ENCODE results near the gene SHD. TPM values are rescaled to one million over a fixed set of nuclear protein-coding genes. Genes with fewer than 3 reads are reported as not detected.
A peak's percentile ranks its signal among the peaks of the same experiment; 100 is the strongest.

SHD gene
- total RNA-seq, 2 experiments from 2014 or later, result not detected

- Histone ChIP-seq H3K27ac (ENCODE audit: low read depth, low read length, poor library complexity, severe bottlenecking) (no peak overlapping the region), H4K20me1 (ENCODE audit: insufficient read depth, low read length) (no peaks in the 10 kb centered on the region), H3K79me2 (ENCODE audit: insufficient read depth, low read depth, low read length) (no peaks in the 10 kb centered on the region), H3K36me3 (ENCODE audit: insufficient read depth, low read length) (no peaks in the 10 kb centered on the region), H3K9me3 (ENCODE audit: low read length) (no peaks in the 10 kb centered on the region), H3K4me3 (ENCODE audit: low read depth, low read length, poor library complexity, severe bottlenecking) (no peak overlapping the region), H3K4me2 (ENCODE audit: low read length) (no peak overlapping the region), H2AFZ (ENCODE audit: low read length) (no peak overlapping the region), H3K9me2 (ENCODE audit: insufficient read depth, low read length) (no peaks in the 10 kb centered on the region), H3K4me1 (ENCODE audit: insufficient read depth, low read length, poor library complexity, severe bottlenecking) (peaks cover 8% of the 10 kb centered on the region)
- intact Hi-C loops (cut with micrococcal nuclease; ENCODE audit: unreplicated experiment), result no loop called here
- no peak for TF ChIP-seq EZH2phosphoT487 (IDR thresholded peaks at IDR 0.05; ENCODE audit: borderline replicate concordance, low read depth, low read length)
- TF ChIP-seq CTCF (conservative IDR thresholded peaks at IDR 0.05; ENCODE audit: low read length), result no peak
- no peak for DNase-seq (ENCODE audit: low spot score)
- CTCF ChIA-PET (ENCODE audit: unreplicated experiment), result no interaction called here
- no TSS peak for BruUV-seq (replicated peaks)
- POLR2A ChIA-PET, result no interaction called here
These were observed 50.8 kb downstream of the SHD start for GRCh38 chr19:4329858-4330257.

- H3K9me3 ChIP-seq (ENCODE audit: low read length), result no peaks in the 10 kb centered on the region
- DNase-seq (ENCODE audit: low spot score), result no peak
- ChIA-PET POLR2A (no interaction called here), CTCF (ENCODE audit: unreplicated experiment) (no interaction called here)
- H3K4me1 ChIP-seq (ENCODE audit: insufficient read depth, low read length, poor library complexity, severe bottlenecking), result peaks cover 4% of the 10 kb centered on the region
- no peaks in the 10 kb centered on the region for H3K36me3 ChIP-seq (ENCODE audit: insufficient read depth, low read length)
- no peaks in the 10 kb centered on the region for H3K9me2 ChIP-seq (ENCODE audit: insufficient read depth, low read length)
- no peak overlapping the region for H3K4me2 ChIP-seq (ENCODE audit: low read length)
- no peaks in the 10 kb centered on the region for H3K79me2 ChIP-seq (ENCODE audit: insufficient read depth, low read depth, low read length)
- no peak for TF ChIP-seq EZH2phosphoT487 (IDR thresholded peaks at IDR 0.05; ENCODE audit: borderline replicate concordance, low read depth, low read length)
- H3K4me3 ChIP-seq (ENCODE audit: low read depth, low read length, poor library complexity, severe bottlenecking), result no peak overlapping the region
- H4K20me1 ChIP-seq (ENCODE audit: insufficient read depth, low read length), result no peaks in the 10 kb centered on the region
- intact Hi-C loops (cut with micrococcal nuclease; ENCODE audit: unreplicated experiment), result no loop called here
- H2AFZ ChIP-seq (ENCODE audit: low read length), result no peak overlapping the region
- H3K27ac ChIP-seq (ENCODE audit: low read depth, low read length, poor library complexity, severe bottlenecking), result no peak overlapping the region
- BruUV-seq (replicated peaks), result no TSS peak
These were observed 56.0 kb downstream of the SHD start for GRCh38 chr19:4334929-4335570.

GRCh38 chr19:4337906-4338440 lies 58.9 kb downstream of the SHD start:
- Histone ChIP-seq H3K4me1 (ENCODE audit: insufficient read depth, low read length, poor library complexity, severe bottlenecking) (peaks cover 9% of the 10 kb centered on the region), H3K9me3 (ENCODE audit: low read length) (no peaks in the 10 kb centered on the region), H4K20me1 (ENCODE audit: insufficient read depth, low read length) (no peaks in the 10 kb centered on the region), H3K36me3 (ENCODE audit: insufficient read depth, low read length) (no peaks in the 10 kb centered on the region), H3K4me2 (ENCODE audit: low read length) (peak overlapping the region; percentile 25), H2AFZ (ENCODE audit: low read length) (peak overlapping the region; percentile 37), H3K27ac (ENCODE audit: low read depth, low read length, poor library complexity, severe bottlenecking) (no peak overlapping the region), H3K9me2 (ENCODE audit: insufficient read depth, low read length) (no peaks in the 10 kb centered on the region), H3K4me3 (ENCODE audit: low read depth, low read length, poor library complexity, severe bottlenecking) (peak overlapping the region; percentile 1), H3K79me2 (ENCODE audit: insufficient read depth, low read depth, low read length) (no peaks in the 10 kb centered on the region)
- intact Hi-C loops (cut with micrococcal nuclease; ENCODE audit: unreplicated experiment), result no loop called here
- BruUV-seq (replicated peaks), result no TSS peak
- DNase-seq (ENCODE audit: low spot score), result no peak
- TF ChIP-seq CTCF (conservative IDR thresholded peaks at IDR 0.05; ENCODE audit: low read length) (no peak), EZH2phosphoT487 (IDR thresholded peaks at IDR 0.05; ENCODE audit: borderline replicate concordance, low read depth, low read length) (no peak)
- ChIA-PET POLR2A (no interaction called here), CTCF (ENCODE audit: unreplicated experiment) (no interaction called here)
